ENCODE results near the gene VPS26A. TPM values are rescaled to one million over a fixed set of nuclear protein-coding genes. Genes with fewer than 3 reads are reported as not detected.

Gene VPS26A
- total RNA-seq, 1 donor from 2014 or later: 51.1 TPM

DNA sequence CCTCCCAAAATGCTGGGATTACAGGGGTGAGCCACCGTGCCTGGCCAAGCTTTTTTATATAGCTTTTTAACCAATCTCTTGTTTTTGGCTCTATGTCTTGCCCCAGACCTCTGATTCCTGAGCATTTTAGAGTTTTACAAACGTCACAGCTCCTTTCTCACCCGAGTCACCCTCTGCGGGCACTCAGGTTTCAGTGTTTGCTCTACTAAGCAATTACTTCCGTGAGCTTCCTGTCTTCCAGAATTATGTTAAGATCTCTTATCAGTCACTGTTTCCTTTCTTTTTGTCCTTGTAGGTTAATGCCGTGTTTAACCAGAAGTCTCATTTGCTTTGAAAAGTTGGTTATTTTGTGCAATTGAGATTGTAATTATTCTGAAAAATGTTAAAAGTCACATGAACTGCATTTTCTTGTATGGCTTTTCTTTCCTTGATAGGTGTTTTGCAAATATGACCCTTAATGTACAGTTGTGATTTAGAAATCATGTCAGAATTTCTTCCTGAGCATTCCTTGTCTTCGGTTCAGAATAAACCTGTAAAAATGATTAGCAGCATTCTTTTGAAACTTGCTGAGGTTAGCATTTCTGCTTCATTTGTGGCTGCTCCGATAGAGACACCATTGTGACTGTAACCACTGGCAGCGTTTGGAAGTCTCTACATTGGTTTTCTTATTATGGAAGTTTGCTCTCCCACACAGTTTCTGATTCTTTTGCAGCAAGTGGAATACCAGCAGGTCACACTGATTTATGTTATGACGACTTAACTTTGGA lies 91.6 kb downstream of the VPS26A start:
- H3K27me3 Mint-ChIP-seq: no peaks in the 10 kb centered on the region
- no peak overlapping the region for H3K4me3 Mint-ChIP-seq (ENCODE audit: low read depth)
- no peaks in the 10 kb centered on the region for H3K36me3 Mint-ChIP-seq (ENCODE audit: insufficient read depth)
- TF ChIP-seq, protein P1, sequence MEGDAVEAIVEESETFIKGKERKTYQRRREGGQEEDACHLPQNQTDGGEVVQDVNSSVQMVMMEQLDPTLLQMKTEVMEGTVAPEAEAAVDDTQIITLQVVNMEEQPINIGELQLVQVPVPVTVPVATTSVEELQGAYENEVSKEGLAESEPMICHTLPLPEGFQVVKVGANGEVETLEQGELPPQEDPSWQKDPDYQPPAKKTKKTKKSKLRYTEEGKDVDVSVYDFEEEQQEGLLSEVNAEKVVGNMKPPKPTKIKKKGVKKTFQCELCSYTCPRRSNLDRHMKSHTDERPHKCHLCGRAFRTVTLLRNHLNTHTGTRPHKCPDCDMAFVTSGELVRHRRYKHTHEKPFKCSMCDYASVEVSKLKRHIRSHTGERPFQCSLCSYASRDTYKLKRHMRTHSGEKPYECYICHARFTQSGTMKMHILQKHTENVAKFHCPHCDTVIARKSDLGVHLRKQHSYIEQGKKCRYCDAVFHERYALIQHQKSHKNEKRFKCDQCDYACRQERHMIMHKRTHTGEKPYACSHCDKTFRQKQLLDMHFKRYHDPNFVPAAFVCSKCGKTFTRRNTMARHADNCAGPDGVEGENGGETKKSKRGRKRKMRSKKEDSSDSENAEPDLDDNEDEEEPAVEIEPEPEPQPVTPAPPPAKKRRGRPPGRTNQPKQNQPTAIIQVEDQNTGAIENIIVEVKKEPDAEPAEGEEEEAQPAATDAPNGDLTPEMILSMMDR (IDR thresholded peaks at IDR 0.05; ENCODE audit: unreplicated experiment): no peak
- no peak for DNase-seq (ENCODE audit: low spot score, unreplicated experiment)
- H3K27ac Mint-ChIP-seq: peak overlapping the region; percentile 34
- H3K4me1 Mint-ChIP-seq (ENCODE audit: low read depth): peaks cover 13% of the 10 kb centered on the region
- no peaks in the 10 kb centered on the region for H3K9me3 Mint-ChIP-seq (ENCODE audit: low read depth)

DNA sequence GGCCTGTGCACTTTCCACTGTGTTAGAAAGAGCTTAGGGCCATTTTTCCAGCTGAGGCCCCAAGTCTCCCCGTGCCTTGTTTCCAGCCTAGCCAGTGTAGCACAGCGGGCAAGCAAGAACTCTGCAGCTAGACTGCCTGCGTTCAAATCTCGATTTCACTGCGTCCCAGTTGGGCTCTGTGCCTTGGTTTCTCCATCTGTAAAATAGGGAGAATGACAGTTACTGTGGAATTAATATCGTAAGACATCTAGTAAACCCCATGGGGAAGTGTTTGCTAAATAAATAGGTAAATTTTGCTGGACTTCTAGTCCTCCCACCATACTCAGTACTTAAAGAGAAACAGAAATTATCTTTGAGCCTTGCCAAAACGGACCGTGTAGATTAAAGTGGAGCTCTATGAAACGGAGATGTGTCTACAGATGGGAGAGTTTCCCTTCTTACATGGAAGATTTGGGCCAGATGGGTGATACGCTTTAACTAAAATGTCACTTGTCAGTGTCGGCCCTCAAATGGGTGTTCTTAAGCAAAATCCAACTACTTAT lies 92.7 kb downstream of the VPS26A start:
- H3K4me1 Mint-ChIP-seq (ENCODE audit: low read depth): peaks cover 15% of the 10 kb centered on the region
- no peaks in the 10 kb centered on the region for H3K9me3 Mint-ChIP-seq (ENCODE audit: low read depth)
- TF ChIP-seq, protein P1 (IDR thresholded peaks at IDR 0.05; ENCODE audit: unreplicated experiment): no peak
- DNase-seq (ENCODE audit: low spot score, unreplicated experiment): no peak
- peak overlapping the region; percentile 46 for H3K27ac Mint-ChIP-seq
- no peaks in the 10 kb centered on the region for H3K27me3 Mint-ChIP-seq
- no peak overlapping the region for H3K4me3 Mint-ChIP-seq (ENCODE audit: low read depth)
- no peaks in the 10 kb centered on the region for H3K36me3 Mint-ChIP-seq (ENCODE audit: insufficient read depth)

DNA sequence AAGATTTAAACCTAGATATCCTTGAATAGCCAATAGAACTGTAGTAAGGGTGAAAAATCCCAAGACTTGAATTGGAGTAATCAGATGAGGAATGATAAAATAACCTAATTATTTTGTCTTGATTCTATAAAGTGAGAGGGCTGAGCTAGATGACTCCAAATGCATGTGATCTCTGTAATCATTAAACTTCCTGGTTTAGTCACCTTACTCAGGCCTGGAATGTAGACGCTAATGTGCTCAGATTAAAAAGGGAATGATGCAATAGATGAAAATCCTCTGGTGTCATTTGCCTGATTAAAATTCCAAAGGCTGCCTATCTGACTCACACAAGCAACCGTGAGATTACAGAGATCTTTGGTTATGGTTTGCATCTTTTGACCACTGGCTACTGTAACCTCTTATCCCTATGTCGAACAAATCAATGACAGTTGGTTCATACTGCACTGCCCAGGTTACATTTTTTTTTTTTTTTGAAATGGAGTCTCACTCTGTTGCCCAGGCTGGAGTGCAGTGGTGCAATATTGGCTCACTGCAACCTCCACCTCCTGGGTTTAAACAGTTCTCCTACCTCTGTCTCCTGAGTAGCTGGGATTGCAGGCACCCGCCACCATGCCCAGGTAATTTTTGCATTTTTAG lies 93.3 kb downstream of the VPS26A start:
- H3K27me3 Mint-ChIP-seq: no peaks in the 10 kb centered on the region
- H3K4me1 Mint-ChIP-seq (ENCODE audit: low read depth): peaks cover 15% of the 10 kb centered on the region
- no peaks in the 10 kb centered on the region for H3K9me3 Mint-ChIP-seq (ENCODE audit: low read depth)
- no peak for DNase-seq (ENCODE audit: low spot score, unreplicated experiment)
- no peaks in the 10 kb centered on the region for H3K36me3 Mint-ChIP-seq (ENCODE audit: insufficient read depth)
- H3K27ac Mint-ChIP-seq: peak overlapping the region; percentile 46
- TF ChIP-seq, protein P1 (IDR thresholded peaks at IDR 0.05; ENCODE audit: unreplicated experiment): no peak
- no peak overlapping the region for H3K4me3 Mint-ChIP-seq (ENCODE audit: low read depth)

DNA sequence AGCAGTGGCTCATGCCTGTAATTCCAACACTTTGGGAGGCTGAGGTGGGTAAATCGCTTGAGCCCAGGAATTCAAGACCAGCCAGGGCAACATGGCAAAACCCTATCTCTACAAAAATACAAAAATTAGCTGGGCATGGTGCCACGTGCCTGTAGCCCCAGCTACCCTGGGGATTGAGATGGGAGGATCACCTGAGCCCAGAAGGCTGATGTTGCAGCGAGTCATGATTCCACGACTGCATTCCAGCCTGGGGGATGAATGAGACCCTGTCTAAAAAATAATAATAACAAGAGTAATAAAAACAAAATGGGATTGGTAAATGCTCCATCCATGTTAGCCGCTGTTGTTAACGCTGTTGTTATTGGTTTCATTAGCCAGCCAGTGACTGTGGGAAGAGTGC lies 94.9 kb downstream of the VPS26A start:
- H3K36me3 Mint-ChIP-seq (ENCODE audit: insufficient read depth): no peaks in the 10 kb centered on the region
- peaks cover 19% of the 10 kb centered on the region for H3K4me1 Mint-ChIP-seq (ENCODE audit: low read depth)
- H3K4me3 Mint-ChIP-seq (ENCODE audit: low read depth): no peak overlapping the region
- TF ChIP-seq, protein P1 (IDR thresholded peaks at IDR 0.05; ENCODE audit: unreplicated experiment): no peak
- DNase-seq (ENCODE audit: low spot score, unreplicated experiment): no peak
- H3K27ac Mint-ChIP-seq: no peak overlapping the region
- no peaks in the 10 kb centered on the region for H3K27me3 Mint-ChIP-seq
- H3K9me3 Mint-ChIP-seq (ENCODE audit: low read depth): no peaks in the 10 kb centered on the region

DNA sequence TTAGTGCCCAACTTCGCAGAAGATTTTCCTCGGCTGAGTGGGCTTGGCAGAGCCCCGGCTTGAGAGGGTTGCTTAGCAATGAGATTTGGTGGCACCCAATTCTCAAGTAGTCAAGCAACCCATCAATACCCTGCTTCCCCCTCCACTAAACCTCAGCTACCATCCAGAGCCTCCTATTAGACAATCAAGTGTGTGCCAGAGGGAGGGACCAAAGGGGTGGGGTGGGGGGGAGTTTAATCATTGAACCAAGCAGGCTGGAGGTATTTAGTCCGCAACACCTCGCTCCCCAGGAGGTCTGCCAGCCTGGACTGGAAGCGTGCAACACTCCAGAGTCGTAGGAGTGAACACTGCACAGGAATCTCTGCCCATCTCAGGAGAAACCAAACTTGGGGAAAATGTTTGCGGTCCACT lies 96.1 kb downstream of the VPS26A start, which contains the start of gene HKDC1:
Gene HKDC1 (plus strand): TSS at position 292 of the 411 bp plus-strand sequence. CDS start 104 bp downstream, at position 396.
- TF ChIP-seq, protein P1 (IDR thresholded peaks at IDR 0.05; ENCODE audit: unreplicated experiment): no peak
- Mint-ChIP-seq H3K4me1 (ENCODE audit: low read depth) (peaks cover 21% of the 10 kb centered on the region), H3K36me3 (ENCODE audit: insufficient read depth) (no peaks in the 10 kb centered on the region), H3K27ac (peak within 1 kb of the TSS; percentile 87), H3K4me3 (ENCODE audit: low read depth) (peak within 1 kb of the TSS; percentile 39), H3K9me3 (ENCODE audit: low read depth) (no peaks in the 10 kb centered on the region), H3K27me3 (peaks cover 3% of the 10 kb centered on the region)
- no peak for DNase-seq (ENCODE audit: low spot score, unreplicated experiment)
